Epithelial cell of umbilical artery (primary cell): ENCODE results near the gene ZFHX3. TPM values are rescaled to one million over a fixed set of nuclear protein-coding genes. Genes with fewer than 3 reads are reported as not detected.

ENCODE experiments used
- total RNA-seq: library from RNA; depleted of rRNA; stranded (reverse); fragments of >200 nt; gene quantifications from 2 replicates; pipeline ENCODE4 v1.2.3, GENCODE V29; 2014

Gene ZFHX3
- total RNA-seq: 2.9 and 3.0 TPM in 2 replicates

GRCh38 chr16:73047536-73048291, at the start of gene ZFHX3:
ZFHX3 (minus strand) TSS chr16:73048128; CDS start chr16:72960145, 87,983 bp downstream.

